Measurements from ENCODE around the gene ELP2.

DNA sequence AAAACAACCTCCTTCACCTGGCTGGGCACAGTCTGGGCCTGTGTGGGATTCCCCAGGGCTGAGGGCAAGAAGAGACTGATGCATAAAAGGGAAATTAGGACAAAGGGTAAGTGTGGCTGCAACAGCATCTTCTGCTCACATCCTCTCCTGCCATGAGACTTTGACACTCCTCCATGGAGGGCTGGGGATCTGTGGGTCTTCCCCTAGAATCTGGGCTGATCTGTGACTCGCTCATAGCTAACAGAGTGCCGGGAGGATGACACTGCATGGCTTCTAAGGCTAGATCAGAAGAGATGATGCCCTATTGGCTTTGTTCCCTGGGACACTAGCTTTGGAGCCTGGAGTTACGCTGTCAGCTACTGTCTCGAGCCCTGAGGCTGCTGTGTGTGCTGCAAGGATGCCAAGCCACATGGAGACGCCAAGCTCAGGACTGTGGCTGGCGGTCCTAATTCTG, 81.9 kb downstream of the ELP2 start:
- TF ChIP-seq, protein P1, sequence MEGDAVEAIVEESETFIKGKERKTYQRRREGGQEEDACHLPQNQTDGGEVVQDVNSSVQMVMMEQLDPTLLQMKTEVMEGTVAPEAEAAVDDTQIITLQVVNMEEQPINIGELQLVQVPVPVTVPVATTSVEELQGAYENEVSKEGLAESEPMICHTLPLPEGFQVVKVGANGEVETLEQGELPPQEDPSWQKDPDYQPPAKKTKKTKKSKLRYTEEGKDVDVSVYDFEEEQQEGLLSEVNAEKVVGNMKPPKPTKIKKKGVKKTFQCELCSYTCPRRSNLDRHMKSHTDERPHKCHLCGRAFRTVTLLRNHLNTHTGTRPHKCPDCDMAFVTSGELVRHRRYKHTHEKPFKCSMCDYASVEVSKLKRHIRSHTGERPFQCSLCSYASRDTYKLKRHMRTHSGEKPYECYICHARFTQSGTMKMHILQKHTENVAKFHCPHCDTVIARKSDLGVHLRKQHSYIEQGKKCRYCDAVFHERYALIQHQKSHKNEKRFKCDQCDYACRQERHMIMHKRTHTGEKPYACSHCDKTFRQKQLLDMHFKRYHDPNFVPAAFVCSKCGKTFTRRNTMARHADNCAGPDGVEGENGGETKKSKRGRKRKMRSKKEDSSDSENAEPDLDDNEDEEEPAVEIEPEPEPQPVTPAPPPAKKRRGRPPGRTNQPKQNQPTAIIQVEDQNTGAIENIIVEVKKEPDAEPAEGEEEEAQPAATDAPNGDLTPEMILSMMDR (IDR thresholded peaks at IDR 0.05; ENCODE audit: extremely low read depth in 1 of 2, insufficient read depth in 1 of 2, low read depth in 1 of 2, low read length in 2 of 2) = no peak
- TF ChIP-seq FOS (IDR thresholded peaks at IDR 0.05; ENCODE audit: borderline replicate concordance, insufficient read depth, low read length) = no peak
- TF ChIP-seq EZH2 (IDR thresholded peaks at IDR 0.05; ENCODE audit: borderline replicate concordance, low read depth, low read length, severe bottlenecking) = no peak
- TF ChIP-seq, protein P2, sequence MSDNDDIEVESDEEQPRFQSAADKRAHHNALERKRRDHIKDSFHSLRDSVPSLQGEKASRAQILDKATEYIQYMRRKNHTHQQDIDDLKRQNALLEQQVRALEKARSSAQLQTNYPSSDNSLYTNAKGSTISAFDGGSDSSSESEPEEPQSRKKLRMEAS (IDR thresholded peaks at IDR 0.05; ENCODE audit: insufficient read depth, insufficient read length) = no peak
- no peak for TF ChIP-seq JUN (IDR thresholded peaks at IDR 0.05; ENCODE audit: borderline replicate concordance, insufficient read depth, insufficient read length, low read depth)
- TF ChIP-seq MYC (IDR thresholded peaks at IDR 0.05; ENCODE audit: low read depth, low read length) = no peak
- no peak for TF ChIP-seq POLR2AphosphoS5 (IDR thresholded peaks at IDR 0.05; ENCODE audit: insufficient read depth, low read depth, low read length)
